GM13977 (cell line): Measurements from ENCODE around the gene PIK3R3.

Source experiments
- DNase-seq: peaks from one replicate; pipeline ENCODE4 v3.0.0; 2012; ENCODE audit warnings: low spot score
- CTCF ChIP-seq: IDR thresholded peaks from 2 replicates; pipeline ENCODE4 v1.5.1; 2012; ENCODE audit warnings: mild to moderate bottlenecking, control low read depth; ENCODE audit not compliant: insufficient read depth; ENCODE audit errors: extremely low read depth, missing control alignments
- in situ Hi-C: fragments of 300-500 bp; cut with MboI; formaldehyde crosslinking; loops from one replicate; pipeline ENCODE4 v1.12.0; 2022; ENCODE audit warnings: low sequenced_read_pairs, low pct_unique_long_range_greater_than_20kb, mixed read lengths, inconsistent platforms; ENCODE audit not compliant: unreplicated experiment

PIK3R3 gene

GRCh38 chr1:46136711-46137110 lies 4.3 kb upstream of the PIK3R3 start:
- in situ Hi-C loops, result no loop called here
- no peak for TF ChIP-seq CTCF
- no peak for DNase-seq

GRCh38 chr1:46134660-46135331 lies 2.4 kb upstream of the PIK3R3 start:
- in situ Hi-C loops, result no loop called here
- peak; percentile 54 for DNase-seq
- no peak for TF ChIP-seq CTCF

- DNase-seq, result no peak
- in situ Hi-C loops, result no loop called here
- no peak for TF ChIP-seq CTCF
Observed at GRCh38 chr1:46133781-46134350, 1.4 kb upstream of the PIK3R3 start.

- peak; percentile 78 for DNase-seq
- no peak for TF ChIP-seq CTCF
- in situ Hi-C loops, result no loop called here
Observed at GRCh38 chr1:46133181-46133658, 791 bp upstream of the PIK3R3 start.

GRCh38 chr1:46131712-46132528 lies 509 bp downstream of the PIK3R3 start:
- in situ Hi-C loops, result no loop called here
- no peak for TF ChIP-seq CTCF
- DNase-seq, result no peak

- no peak for DNase-seq
- TF ChIP-seq CTCF, result no peak
- in situ Hi-C loops, result no loop called here
Observed at GRCh38 chr1:46131093-46131492, 1.3 kb downstream of the PIK3R3 start.
